PC-9 (cell line): Measurements from ENCODE around the gene NDUFB11. TPM values are rescaled to one million over a fixed set of nuclear protein-coding genes. Genes with fewer than 3 reads are reported as not detected.

Experiments
- BruUV-seq: library from RNA; stranded (reverse); fragments of 400-500 nt; replicated peaks from 2 replicates; lab custom pipeline; 2021; lab: Mats Ljungman, UMichigan
- CTCF ChIA-PET: fragments of 300-600 bp; sonication (Branson Sonifier 250); formaldehyde crosslinking; loops from one replicate; lab custom pipeline; 2022; ENCODE audit warnings: antibody characterized with exemption; lab: Charles Lee
- POLR2A ChIA-PET: fragments of 300-600 bp; sonication (Branson Sonifier 250); formaldehyde crosslinking; loops from one replicate; lab custom pipeline; 2022; ENCODE audit warnings: antibody characterized with exemption; ENCODE audit not compliant: unreplicated experiment; lab: Charles Lee
- DNase-seq, 2 experiments: peaks; one replicate each; pipeline versions ENCODE4 v3.0.0 to v3.0.0-alpha.2; 2015 to 2022; ENCODE audit warnings: mixed read lengths in 1 of 2
- H2AFZ ChIP-seq: fragments of 200-600 bp; sonication (generic); 2 replicates; pipeline ENCODE4 v1.8.1; 2017; ENCODE audit warnings: antibody characterized with exemption
- H3F3A ChIP-seq: fragments of 200-600 bp; sonication (generic); 2 replicates; pipeline ENCODE4 v1.8.1; 2017; ENCODE audit warnings: antibody characterized with exemption, mild to moderate bottlenecking, low read depth; ENCODE audit not compliant: insufficient read depth
- H3K27ac ChIP-seq: fragments of 200-600 bp; sonication (generic); 2 replicates; pipeline ENCODE4 v1.6.1; 2016; ENCODE audit warnings: mixed run types
- H3K27me3 ChIP-seq: fragments of 200-600 bp; sonication (generic); 2 replicates; pipeline ENCODE4 v1.6.1; 2016; ENCODE audit warnings: low read depth, mixed run types; ENCODE audit not compliant: insufficient read depth
- H3K36me3 ChIP-seq: fragments of 200-600 bp; sonication (generic); 2 replicates; pipeline ENCODE4 v1.6.1; 2016; ENCODE audit warnings: low read depth, mixed run types
- H3K4me1 ChIP-seq: fragments of 200-600 bp; sonication (generic); replicated peaks from 2 replicates; pipeline ENCODE4 v1.6.1; 2016; ENCODE audit warnings: mixed run types; ENCODE audit not compliant: insufficient read depth
- H3K4me2 ChIP-seq: fragments of 200-600 bp; sonication (generic); 2 replicates; pipeline ENCODE4 v1.6.1; 2017; ENCODE audit warnings: mixed run types
- H3K4me3 ChIP-seq: fragments of 200-600 bp; sonication (generic); 2 replicates; pipeline ENCODE4 v1.6.1; 2016; ENCODE audit warnings: mixed run types
- H3K79me2 ChIP-seq: fragments of 200-600 bp; sonication (generic); 2 replicates; pipeline ENCODE4 v1.6.1; 2017; ENCODE audit warnings: low read depth, mixed run types
- H3K9me2 ChIP-seq: fragments of 200-600 bp; sonication (generic); 2 replicates; pipeline ENCODE4 v1.8.1; 2017; ENCODE audit warnings: mild to moderate bottlenecking; ENCODE audit not compliant: insufficient read depth
- H3K9me3 ChIP-seq: fragments of 200-600 bp; sonication (generic); 2 replicates; pipeline ENCODE4 v1.8.1; 2016; ENCODE audit warnings: low read depth; ENCODE audit not compliant: insufficient read depth
- H4K20me1 ChIP-seq: fragments of 200-600 bp; sonication (generic); 2 replicates; pipeline ENCODE4 v1.8.1; 2017; ENCODE audit not compliant: insufficient read depth
- CTCF ChIP-seq: fragments of 200-600 bp; sonication (generic); conservative IDR thresholded peaks from 2 replicates; pipeline ENCODE4 v1.6.1; 2017; ENCODE audit warnings: mixed run types, antibody characterized with exemption, mild to moderate bottlenecking, moderate library complexity
- EZH2 ChIP-seq: fragments of 200-600 bp; sonication (generic); IDR thresholded peaks from 2 replicates; pipeline ENCODE4 v1.8.0; 2017; ENCODE audit warnings: antibody characterized with exemption, low read depth
- intact Hi-C: fragments of 100-400 bp; cut with micrococcal nuclease; formaldehyde crosslinking; loops from one replicate; pipeline ENCODE4 v1.10.0; 2022; ENCODE audit not compliant: unreplicated experiment
- total RNA-seq: library from RNA; stranded (reverse); gene quantifications from 2 replicates; pipeline ENCODE4 v1.2.3, GENCODE V29; 2021

The NDUFB11 gene
- total RNA-seq, 1 experiment from 2014 or later: 58.2 TPM

GRCh38 chrX:47171996-47172395, 27.5 kb upstream of the NDUFB11 start:
- Histone ChIP-seq H3K9me3 (no peaks in the 10 kb centered on the region), H3F3A (no peaks in the 10 kb centered on the region), H3K79me2 (no peaks in the 10 kb centered on the region), H3K4me3 (no peak overlapping the region), H2AFZ (no peak overlapping the region), H4K20me1 (no peaks in the 10 kb centered on the region), H3K4me1 (no peaks in the 10 kb centered on the region), H3K27me3 (no peaks in the 10 kb centered on the region), H3K4me2 (no peak overlapping the region), H3K36me3 (no peaks in the 10 kb centered on the region), H3K27ac (no peak overlapping the region), H3K9me2 (no peaks in the 10 kb centered on the region)
- POLR2A ChIA-PET: no interaction called here
- BruUV-seq: no TSS peak
- CTCF ChIA-PET: no interaction called here
- intact Hi-C loops: no loop called here
- no peak for TF ChIP-seq CTCF
- TF ChIP-seq EZH2: no peak
- DNase-seq: no peak

GRCh38 chrX:47170861-47171692, 26.6 kb upstream of the NDUFB11 start:
- CTCF ChIA-PET: interaction anchor here (0.6 kb wide), 1 partner anchor 763 kb away, joined by 11 read pairs; no protein-coding TSS in a partner anchor
- BruUV-seq: no TSS peak
- H3K9me3 ChIP-seq: no peaks in the 10 kb centered on the region
- H3K4me2 ChIP-seq: no peak overlapping the region
- H3K36me3 ChIP-seq: no peaks in the 10 kb centered on the region
- no peak for TF ChIP-seq EZH2
- no peak for TF ChIP-seq CTCF
- no peaks in the 10 kb centered on the region for H3K27me3 ChIP-seq
- H3F3A ChIP-seq: no peaks in the 10 kb centered on the region
- no peak overlapping the region for H3K4me3 ChIP-seq
- POLR2A ChIA-PET: no interaction called here
- H3K4me1 ChIP-seq: no peaks in the 10 kb centered on the region
- H3K27ac ChIP-seq: no peak overlapping the region
- H4K20me1 ChIP-seq: no peaks in the 10 kb centered on the region
- H3K9me2 ChIP-seq: no peaks in the 10 kb centered on the region
- no peaks in the 10 kb centered on the region for H3K79me2 ChIP-seq
- intact Hi-C loops: no loop called here
- no peak for DNase-seq
- no peak overlapping the region for H2AFZ ChIP-seq

- POLR2A ChIA-PET: no interaction called here
- BruUV-seq: no TSS peak
- H3K4me1 ChIP-seq: no peaks in the 10 kb centered on the region
Measured at GRCh38 chrX:47169726-47170515, 25.4 kb upstream of the NDUFB11 start.

More at GRCh38 chrX:47169726-47170515, 25.4 kb upstream of the NDUFB11 start:
- no peak overlapping the region for H2AFZ ChIP-seq
- H3K79me2 ChIP-seq: no peaks in the 10 kb centered on the region
- H3K9me2 ChIP-seq: no peaks in the 10 kb centered on the region
- no peak overlapping the region for H3K4me3 ChIP-seq
- H3K27ac ChIP-seq: no peak overlapping the region
- H4K20me1 ChIP-seq: no peaks in the 10 kb centered on the region
- TF ChIP-seq CTCF: no peak
- TF ChIP-seq EZH2: no peak
- DNase-seq: no peak
- intact Hi-C loops: no loop called here
- CTCF ChIA-PET: no interaction called here
- H3K27me3 ChIP-seq: no peaks in the 10 kb centered on the region
- no peaks in the 10 kb centered on the region for H3F3A ChIP-seq
- no peaks in the 10 kb centered on the region for H3K36me3 ChIP-seq
- H3K4me2 ChIP-seq: no peak overlapping the region
- no peaks in the 10 kb centered on the region for H3K9me3 ChIP-seq
